Neutrophil (primary cell): Measurements from ENCODE around the gene CKM.

ENCODE experiments used
- H3K27ac ChIP-seq: fragments of 200-600 bp; sonication (generic); 2 replicates; pipeline ENCODE4 v1.5.1; 2016; ENCODE audit warnings: mild to moderate bottlenecking, moderate library complexity
- H3K27me3 ChIP-seq: fragments of 200-600 bp; sonication (generic); 2 replicates; pipeline ENCODE4 v1.6.0; 2016; ENCODE audit warnings: mild to moderate bottlenecking
- H3K36me3 ChIP-seq: fragments of 200-600 bp; sonication (generic); 2 replicates; pipeline ENCODE4 v1.5.1; 2017
- H3K4me1 ChIP-seq, 2 experiments: fragments of 200-600 bp in 1 of 2; sonication (generic) in 1 of 2; 1 replicate in 1 of 2; 2 replicates in 1 of 2; pipeline versions ENCODE4 v1.5.1 to v1.6.1; 2013 to 2016; ENCODE audit warnings: low read depth in 1 of 2, low read length in 1 of 2, mild to moderate bottlenecking in 1 of 2, moderate library complexity in 1 of 2; ENCODE audit not compliant: control insufficient read depth in 1 of 2, insufficient read depth in 1 of 2
- H3K4me3 ChIP-seq, 2 experiments: fragments of 200-600 bp in 1 of 2; sonication (generic) in 1 of 2; 1 replicate in 1 of 2; 2 replicates in 1 of 2; pipeline ENCODE4 v1.5.1; 2013 to 2016; ENCODE audit warnings: low read depth in 1 of 2, low read length in 1 of 2, mild to moderate bottlenecking in 1 of 2, moderate library complexity in 1 of 2
- H3K9me3 ChIP-seq: fragments of 200-600 bp; sonication (generic); 2 replicates; pipeline ENCODE4 v1.5.1; 2016
- CTCF ChIP-seq: fragments of 200-600 bp; sonication (generic); IDR thresholded peaks from 2 replicates; pipeline ENCODE4 v1.5.1; 2016; ENCODE audit warnings: antibody characterized with exemption

The CKM gene

GRCh38 chr19:45344621-45345505 lies 22.2 kb upstream of the CKM start:
- no peak overlapping the region for H3K27ac ChIP-seq
- no peaks in the 10 kb centered on the region for H3K9me3 ChIP-seq
- H3K36me3 ChIP-seq: no peaks in the 10 kb centered on the region
- no peak for TF ChIP-seq CTCF
- no peak overlapping the region for H3K4me3 ChIP-seq
- H3K4me1 ChIP-seq: peaks cover 0 to 7% of the 10 kb centered on the region in 2 experiments
- peaks cover 76% of the 10 kb centered on the region for H3K27me3 ChIP-seq

- H3K4me3 ChIP-seq: no peak overlapping the region
These were observed 20.2 kb upstream of the CKM start for GRCh38 chr19:45342911-45343310.

GRCh38 chr19:45340899-45341453 lies 18.3 kb upstream of the CKM start:
- peaks cover 0 to 12% of the 10 kb centered on the region in 2 experiments for H3K4me1 ChIP-seq
- H3K27ac ChIP-seq: no peak overlapping the region
- H3K4me3 ChIP-seq: peak overlapping the region; percentile 16 to 21
- no peaks in the 10 kb centered on the region for H3K9me3 ChIP-seq
- H3K27me3 ChIP-seq: peaks cover 76% of the 10 kb centered on the region
- no peak for TF ChIP-seq CTCF
- no peaks in the 10 kb centered on the region for H3K36me3 ChIP-seq

More at GRCh38 chr19:45342911-45343310, 20.2 kb upstream of the CKM start:
- Histone ChIP-seq H3K27me3 (peaks cover 86% of the 10 kb centered on the region), H3K27ac (no peak overlapping the region), H3K4me1 (peaks cover 0 to 12% of the 10 kb centered on the region in 2 experiments), H3K36me3 (no peaks in the 10 kb centered on the region), H3K9me3 (no peaks in the 10 kb centered on the region)
- no peak for TF ChIP-seq CTCF

GRCh38 chr19:45340232-45340898 lies 17.7 kb upstream of the CKM start, which contains the start of gene KLC3:
Gene KLC3 (plus strand): TSS chr19:45340750. CDS start chr19:45345542, 4,792 bp downstream.
- TF ChIP-seq CTCF: no peak
- Histone ChIP-seq H3K4me1 (peaks cover 0 to 12% of the 10 kb centered on the region in 2 experiments), H3K9me3 (no peaks in the 10 kb centered on the region), H3K27ac (no peak within 1 kb of the TSS), H3K36me3 (no peaks in the 10 kb centered on the region), H3K27me3 (peaks cover 69% of the 10 kb centered on the region), H3K4me3 (peak within 1 kb of the TSS; percentile 16 to 21)

- no peaks in the 10 kb centered on the region for H3K36me3 ChIP-seq
- peaks cover 0 to 12% of the 10 kb centered on the region in 2 experiments for H3K4me1 ChIP-seq
- peaks cover 62% of the 10 kb centered on the region for H3K27me3 ChIP-seq
- H3K4me3 ChIP-seq: no peak overlapping the region
- H3K9me3 ChIP-seq: no peaks in the 10 kb centered on the region
- TF ChIP-seq CTCF: no peak
- H3K27ac ChIP-seq: no peak overlapping the region
These were observed 17.0 kb upstream of the CKM start for GRCh38 chr19:45339629-45340028.
